HUES6 (cell line): Measurements from ENCODE around the gene SHC1.
"Not testable (repeated sequence)": the region's sequence is repeated elsewhere in the genome, so short reads cannot be mapped to it uniquely, and the experiment has no call there.

ENCODE experiments used
- H3K27ac ChIP-seq: 2 replicates; pipeline ENCODE4 v1.7.0; 2013; ENCODE audit warnings: low read depth, mild to moderate bottlenecking, low read length, inconsistent platforms
- H3K27me3 ChIP-seq: 2 replicates; pipeline ENCODE4 v1.6.1; 2013; ENCODE audit warnings: low read length; ENCODE audit not compliant: control insufficient read depth, insufficient read depth
- H3K36me3 ChIP-seq: 2 replicates; pipeline ENCODE4 v1.6.1; 2013; ENCODE audit warnings: low read length; ENCODE audit not compliant: control insufficient read depth, insufficient read depth
- H3K4me1 ChIP-seq: 2 replicates; pipeline ENCODE4 v1.6.1; 2013; ENCODE audit warnings: low read length; ENCODE audit not compliant: control insufficient read depth, insufficient read depth
- H3K4me3 ChIP-seq: 2 replicates; pipeline ENCODE4 v1.5.1; 2013; ENCODE audit warnings: low read depth, low read length
- H3K9ac ChIP-seq: one replicate; pipeline ENCODE4 v1.6.1; 2013; ENCODE audit warnings: mild to moderate bottlenecking, low read length
- H3K9me3 ChIP-seq: 2 replicates; pipeline ENCODE4 v1.6.1; 2013; ENCODE audit warnings: low read depth, low read length; ENCODE audit not compliant: control insufficient read depth, insufficient read depth

The SHC1 gene

GRCh38 chr1:155000411-155000725 is 29.8 kb upstream of the SHC1 start:
- Histone ChIP-seq H3K4me3 (peak overlapping the region; percentile 68), H3K4me1 (peaks cover 18% of the 10 kb centered on the region), H3K9ac (peak overlapping the region; percentile 55), H3K27ac (peak overlapping the region; percentile 1; the same call in 1 of the 2 replicates), H3K36me3 (no peaks in the 10 kb centered on the region), H3K27me3 (no peaks in the 10 kb centered on the region), H3K9me3 (no peaks in the 10 kb centered on the region)

GRCh38 chr1:154999571-155000410 is 29.2 kb upstream of the SHC1 start:
- peak overlapping the region; percentile 1; the same call in 1 of the 2 replicates for H3K27ac ChIP-seq
- H3K36me3 ChIP-seq: no peaks in the 10 kb centered on the region
- H3K9ac ChIP-seq: peak overlapping the region; percentile 55
- H3K4me3 ChIP-seq: peak overlapping the region; percentile 68
- H3K27me3 ChIP-seq: no peaks in the 10 kb centered on the region
- no peaks in the 10 kb centered on the region for H3K9me3 ChIP-seq
- peaks cover 15% of the 10 kb centered on the region for H3K4me1 ChIP-seq

GRCh38 chr1:154998818-154999570 is 28.4 kb upstream of the SHC1 start:
- Histone ChIP-seq H3K4me3 (peak overlapping the region; percentile 44), H3K36me3 (no peaks in the 10 kb centered on the region), H3K27ac (no peak overlapping the region), H3K9ac (no peak overlapping the region), H3K27me3 (no peaks in the 10 kb centered on the region), H3K9me3 (no peaks in the 10 kb centered on the region), H3K4me1 (peaks cover 7% of the 10 kb centered on the region; the same call in 1 of the 2 replicates)

GRCh38 chr1:154998201-154998780 is 27.7 kb upstream of the SHC1 start:
- no peak overlapping the region for H3K4me3 ChIP-seq

GRCh38 chr1:154996966-154997701 is 26.6 kb upstream of the SHC1 start:
- H3K9ac ChIP-seq: no peak overlapping the region
- H3K4me3 ChIP-seq: no peak overlapping the region
- no peaks in the 10 kb centered on the region for H3K9me3 ChIP-seq
- peaks cover 17% of the 10 kb centered on the region; the same call in 1 of the 2 replicates for H3K4me1 ChIP-seq
- peaks cover 9% of the 10 kb centered on the region for H3K36me3 ChIP-seq
- H3K27me3 ChIP-seq: no peaks in the 10 kb centered on the region
- no peak overlapping the region for H3K27ac ChIP-seq

More at GRCh38 chr1:154998201-154998780, 27.7 kb upstream of the SHC1 start:
- no peak overlapping the region for H3K27ac ChIP-seq
- 0 out of 2 replicates have a peak, but pooled peaks cover 2% of the 10 kb centered on the region for H3K36me3 ChIP-seq
- no peak overlapping the region for H3K9ac ChIP-seq
- no peaks in the 10 kb centered on the region for H3K9me3 ChIP-seq
- peaks cover 13% of the 10 kb centered on the region; the same call in 1 of the 2 replicates for H3K4me1 ChIP-seq
- H3K27me3 ChIP-seq: no peaks in the 10 kb centered on the region

- H3K27me3 ChIP-seq, H3K4me3 ChIP-seq, H3K27ac ChIP-seq, H3K9me3 ChIP-seq, H3K9ac ChIP-seq: not testable (repeated sequence)
- Histone ChIP-seq H3K4me1 (peaks cover 17% of the 10 kb centered on the region; the same call in 1 of the 2 replicates), H3K36me3 (peaks cover 15% of the 10 kb centered on the region)
Observed at GRCh38 chr1:154995301-154995983, 24.9 kb upstream of the SHC1 start.

- Histone ChIP-seq H3K9ac (no peak overlapping the region), H3K27ac (no peak overlapping the region), H3K27me3 (no peaks in the 10 kb centered on the region), H3K36me3 (peaks cover 24% of the 10 kb centered on the region), H3K4me3 (no peak overlapping the region), H3K9me3 (no peaks in the 10 kb centered on the region), H3K4me1 (peaks cover 14% of the 10 kb centered on the region; the same call in 1 of the 2 replicates)
Observed at GRCh38 chr1:154994591-154994990, 24.0 kb upstream of the SHC1 start.

GRCh38 chr1:154994269-154994587 is 23.7 kb upstream of the SHC1 start:
- Histone ChIP-seq H3K27ac (no peak overlapping the region), H3K9me3 (no peaks in the 10 kb centered on the region), H3K27me3 (no peaks in the 10 kb centered on the region), H3K4me3 (no peak overlapping the region), H3K9ac (no peak overlapping the region), H3K36me3 (peaks cover 28% of the 10 kb centered on the region), H3K4me1 (peaks cover 13% of the 10 kb centered on the region; the same call in 1 of the 2 replicates)

- H3K27ac ChIP-seq: no peak within 1 kb of the TSS
- no peak within 1 kb of the TSS for H3K4me3 ChIP-seq
- no peaks in the 10 kb centered on the region for H3K9me3 ChIP-seq
- H3K36me3 ChIP-seq: peaks cover 33% of the 10 kb centered on the region
- peaks cover 11% of the 10 kb centered on the region; the same call in 1 of the 2 replicates for H3K4me1 ChIP-seq
- H3K27me3 ChIP-seq: no peaks in the 10 kb centered on the region
- no peak within 1 kb of the TSS for H3K9ac ChIP-seq
Observed at GRCh38 chr1:154993572-154994268, 23.2 kb upstream of the SHC1 start, which contains the start of gene LENEP. LENEP (plus strand) TSS chr1:154993586; CDS start chr1:154993608, 22 bp downstream.
